C4-2B (cell line): Measurements from ENCODE around the gene MICAL3.

Experiments used
- ZFX ChIP-seq: fragments of 450-650 bp; IDR thresholded peaks from 2 replicates; pipeline ENCODE4 v1.6.1; 2017
- TF ChIP-seq, protein P1 (sequence below): fragments of 450-650 bp; conservative IDR thresholded peaks from 2 replicates; pipeline ENCODE4 v1.5.1; 2017; ENCODE audit warnings: mild to moderate bottlenecking

DNA sequence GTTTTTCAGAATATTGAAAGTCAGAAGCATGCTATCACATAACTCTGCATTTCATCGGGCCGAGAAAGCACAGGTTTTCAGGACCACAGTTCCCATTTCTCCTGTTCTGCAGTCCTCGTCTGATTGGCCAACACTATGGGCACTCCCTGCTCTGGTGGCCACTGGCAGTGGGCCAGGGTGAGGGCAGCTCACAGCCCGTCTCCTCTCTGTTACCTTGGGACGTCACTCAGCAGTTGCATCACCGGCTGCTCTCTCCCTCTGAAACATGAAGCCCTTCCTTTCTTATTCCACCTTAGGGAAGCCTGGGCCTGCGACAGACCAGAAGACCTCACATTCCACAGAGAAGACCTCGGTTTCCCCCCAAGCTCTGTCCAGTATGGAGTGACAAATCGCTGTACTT lies 11.4 kb upstream of the MICAL3 start:
- TF ChIP-seq, protein P1, sequence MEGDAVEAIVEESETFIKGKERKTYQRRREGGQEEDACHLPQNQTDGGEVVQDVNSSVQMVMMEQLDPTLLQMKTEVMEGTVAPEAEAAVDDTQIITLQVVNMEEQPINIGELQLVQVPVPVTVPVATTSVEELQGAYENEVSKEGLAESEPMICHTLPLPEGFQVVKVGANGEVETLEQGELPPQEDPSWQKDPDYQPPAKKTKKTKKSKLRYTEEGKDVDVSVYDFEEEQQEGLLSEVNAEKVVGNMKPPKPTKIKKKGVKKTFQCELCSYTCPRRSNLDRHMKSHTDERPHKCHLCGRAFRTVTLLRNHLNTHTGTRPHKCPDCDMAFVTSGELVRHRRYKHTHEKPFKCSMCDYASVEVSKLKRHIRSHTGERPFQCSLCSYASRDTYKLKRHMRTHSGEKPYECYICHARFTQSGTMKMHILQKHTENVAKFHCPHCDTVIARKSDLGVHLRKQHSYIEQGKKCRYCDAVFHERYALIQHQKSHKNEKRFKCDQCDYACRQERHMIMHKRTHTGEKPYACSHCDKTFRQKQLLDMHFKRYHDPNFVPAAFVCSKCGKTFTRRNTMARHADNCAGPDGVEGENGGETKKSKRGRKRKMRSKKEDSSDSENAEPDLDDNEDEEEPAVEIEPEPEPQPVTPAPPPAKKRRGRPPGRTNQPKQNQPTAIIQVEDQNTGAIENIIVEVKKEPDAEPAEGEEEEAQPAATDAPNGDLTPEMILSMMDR: no peak
- no peak for TF ChIP-seq ZFX
